Activated CD4-positive, alpha-beta memory T cell treated with anti-CD3 and anti-CD28 coated beads, Interleukin-2, amount 10 ng/mL, durations not matched to agents 7 days and 5 days (primary cell): ENCODE results near the gene HMCN2. TPM values are rescaled to one million over a fixed set of nuclear protein-coding genes. Genes with fewer than 3 reads are reported as not detected.

ENCODE experiments used
- CTCF ChIA-PET: fragments of 350-600 bp; sonication (Branson Sonifier 250); formaldehyde crosslinking; loops from one replicate; lab custom pipeline; 2021; ENCODE audit warnings: antibody characterized with exemption, inconsistent platforms; lab: Charles Lee
- POLR2A ChIA-PET: fragments of 350-600 bp; sonication (Branson Sonifier 250); formaldehyde crosslinking; loops from one replicate; lab custom pipeline; 2021; ENCODE audit warnings: antibody characterized with exemption; lab: Charles Lee
- DNase-seq: peaks from one replicate; pipeline ENCODE4 v3.0.0-alpha.2; 2020
- H3K27ac Mint-ChIP-seq: one replicate; pipeline ENCODE4 v1.8.0; 2021; ENCODE audit warnings: mild to moderate bottlenecking, mixed read lengths
- H3K27me3 Mint-ChIP-seq: one replicate; pipeline ENCODE4 v1.8.0; 2021; ENCODE audit warnings: mixed read lengths
- H3K36me3 Mint-ChIP-seq: one replicate; pipeline ENCODE4 v1.8.0; 2021; ENCODE audit warnings: low read depth, mixed read lengths
- H3K4me1 Mint-ChIP-seq: one replicate; pipeline ENCODE4 v1.8.0; 2021; ENCODE audit warnings: mixed read lengths
- H3K4me3 Mint-ChIP-seq: one replicate; pipeline ENCODE4 v1.8.0; 2021; ENCODE audit warnings: mild to moderate bottlenecking, mixed read lengths
- H3K9me3 Mint-ChIP-seq: one replicate; pipeline ENCODE4 v1.8.0; 2021; ENCODE audit warnings: mixed read lengths
- total RNA-seq, 2 experiments: library from RNA; stranded (reverse); gene quantifications; one replicate each; pipeline ENCODE4 v1.2.3, GENCODE V29; 2021

HMCN2 gene
- total RNA-seq, 2 experiments from 2014 or later: not detected

DNA sequence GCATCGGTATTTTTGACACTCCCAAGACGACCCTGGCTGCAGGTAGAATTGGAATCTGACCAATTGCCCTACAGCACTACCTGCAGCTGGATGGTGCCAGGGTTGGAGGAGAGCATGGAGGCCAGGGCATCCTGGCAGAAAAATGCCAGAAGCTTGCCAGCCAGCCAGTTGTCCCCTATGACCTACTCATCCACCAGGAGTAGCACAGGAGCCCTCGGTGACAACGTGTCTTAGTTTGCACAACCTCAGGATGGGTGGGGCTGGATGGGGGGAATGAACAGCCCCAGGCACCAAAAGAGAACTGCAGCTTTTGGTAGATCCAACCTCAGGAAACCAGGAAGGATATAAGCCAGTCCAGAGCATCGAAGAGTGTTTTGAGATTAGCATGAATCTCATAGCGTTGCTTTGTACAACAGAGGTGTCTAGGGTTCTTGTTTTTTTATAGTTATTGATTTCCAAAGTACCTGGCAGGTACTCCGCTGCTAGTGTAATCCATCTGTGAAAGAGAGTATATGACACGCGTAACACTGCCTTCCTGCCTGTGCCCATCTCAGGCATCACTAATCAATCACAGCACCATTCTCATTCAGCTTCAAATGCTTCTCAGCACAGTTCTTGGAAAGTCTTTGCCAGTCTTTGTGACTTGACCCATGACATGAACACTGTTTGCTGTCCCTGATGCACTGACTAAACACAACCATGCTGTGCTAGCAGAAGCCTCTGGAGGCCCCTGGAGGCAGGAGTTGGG lies 142.5 kb downstream of the HMCN2 start:
- H3K9me3 Mint-ChIP-seq: no peaks in the 10 kb centered on the region
- H3K36me3 Mint-ChIP-seq: no peaks in the 10 kb centered on the region
- no peak for DNase-seq
- H3K4me3 Mint-ChIP-seq: no peak overlapping the region
- H3K4me1 Mint-ChIP-seq: no peaks in the 10 kb centered on the region
- CTCF ChIA-PET: no interaction called here
- POLR2A ChIA-PET: no interaction called here
- H3K27ac Mint-ChIP-seq: no peak overlapping the region
- H3K27me3 Mint-ChIP-seq: peaks cover 7% of the 10 kb centered on the region

DNA sequence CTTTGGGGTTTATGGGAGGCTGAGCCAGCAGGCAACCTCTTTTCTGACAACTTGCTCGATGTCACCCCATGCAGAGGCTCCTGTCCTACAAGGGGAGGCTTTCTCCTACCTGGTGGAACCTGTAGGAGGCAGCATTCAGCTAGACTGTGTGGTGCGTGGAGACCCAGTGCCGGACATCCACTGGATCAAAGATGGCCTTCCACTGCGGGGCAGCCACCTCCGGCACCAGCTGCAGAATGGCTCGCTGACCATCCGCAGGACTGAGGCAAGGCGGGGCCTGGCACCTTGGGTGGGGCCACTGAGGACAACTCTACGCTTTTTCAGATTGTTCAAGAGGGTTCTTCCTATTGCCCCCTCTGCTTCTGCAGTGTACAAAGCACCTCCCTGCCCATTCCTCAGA lies 143.1 kb downstream of the HMCN2 start:
- Mint-ChIP-seq H3K4me3 (no peak overlapping the region), H3K4me1 (no peaks in the 10 kb centered on the region), H3K9me3 (no peaks in the 10 kb centered on the region), H3K27ac (no peak overlapping the region), H3K36me3 (no peaks in the 10 kb centered on the region), H3K27me3 (peaks cover 12% of the 10 kb centered on the region)
- no peak for DNase-seq
- ChIA-PET CTCF (no interaction called here), POLR2A (no interaction called here)

DNA sequence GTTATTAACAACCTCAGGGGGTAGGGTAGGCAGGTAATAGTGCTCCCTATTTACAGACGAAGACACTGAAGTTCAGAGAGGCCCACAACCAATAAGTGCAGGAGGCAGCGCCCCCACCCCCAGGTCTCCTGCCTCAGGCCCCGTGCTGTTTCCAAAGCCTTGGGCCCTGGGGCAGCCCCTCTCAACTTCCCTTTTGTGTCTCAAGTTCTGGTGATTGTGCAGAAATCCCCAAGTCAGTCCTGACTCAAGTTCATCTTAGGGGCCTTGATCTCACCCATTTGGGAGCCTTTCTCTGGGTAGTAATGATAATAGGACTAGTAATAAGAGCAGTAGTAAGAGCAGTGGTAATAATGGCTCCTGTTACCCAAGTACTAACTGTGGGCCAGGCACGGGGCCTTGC lies 143.7 kb downstream of the HMCN2 start:
- Mint-ChIP-seq H3K9me3 (no peaks in the 10 kb centered on the region), H3K36me3 (no peaks in the 10 kb centered on the region), H3K4me3 (no peak overlapping the region), H3K27ac (no peak overlapping the region), H3K27me3 (peaks cover 12% of the 10 kb centered on the region), H3K4me1 (no peaks in the 10 kb centered on the region)
- ChIA-PET POLR2A (no interaction called here), CTCF (no interaction called here)
- no peak for DNase-seq

DNA sequence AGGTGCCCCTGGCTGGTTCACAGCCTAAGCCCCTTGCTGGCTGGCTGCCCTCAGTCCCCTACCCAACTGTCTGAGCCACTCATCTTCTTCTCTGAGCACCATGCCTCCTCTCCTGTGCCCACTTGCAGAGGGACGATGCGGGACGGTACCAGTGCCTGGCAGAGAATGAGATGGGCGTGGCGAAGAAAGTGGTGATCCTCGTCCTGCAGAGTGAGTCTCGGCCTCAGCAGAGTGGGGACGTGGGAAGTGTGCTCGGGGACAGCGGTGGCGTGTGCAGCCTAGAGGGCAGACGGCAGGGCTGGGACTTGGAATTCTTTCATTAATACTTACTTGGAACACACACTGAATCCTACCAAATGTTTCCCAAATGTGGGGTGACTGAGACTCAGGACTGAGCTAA lies 144.9 kb downstream of the HMCN2 start:
- H3K4me1 Mint-ChIP-seq: no peaks in the 10 kb centered on the region
- no peak overlapping the region for H3K4me3 Mint-ChIP-seq
- POLR2A ChIA-PET: no interaction called here
- no peaks in the 10 kb centered on the region for H3K9me3 Mint-ChIP-seq
- H3K36me3 Mint-ChIP-seq: no peaks in the 10 kb centered on the region
- no peak for DNase-seq
- CTCF ChIA-PET: no interaction called here
- peaks cover 12% of the 10 kb centered on the region for H3K27me3 Mint-ChIP-seq
- no peak overlapping the region for H3K27ac Mint-ChIP-seq

DNA sequence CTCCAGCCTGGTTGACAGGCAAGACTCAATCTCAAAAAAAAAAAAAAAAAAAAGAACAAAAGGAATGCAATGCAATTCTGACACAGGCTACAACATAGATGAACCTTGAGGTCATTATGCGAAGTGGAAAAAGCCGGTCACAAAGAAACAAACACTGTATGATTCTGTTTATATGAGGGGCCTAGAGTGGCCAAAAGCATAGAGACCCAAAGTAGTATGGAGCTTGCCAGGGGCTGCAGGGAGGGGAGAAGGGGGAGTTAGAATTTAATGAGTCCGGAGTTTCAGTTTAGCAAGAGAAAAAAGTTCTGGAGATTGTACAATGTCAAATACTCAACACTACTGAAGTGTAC lies 146.0 kb downstream of the HMCN2 start:
- H3K27me3 Mint-ChIP-seq: peaks cover 12% of the 10 kb centered on the region
- no peak overlapping the region for H3K27ac Mint-ChIP-seq
- no peaks in the 10 kb centered on the region for H3K4me1 Mint-ChIP-seq
- POLR2A ChIA-PET: no interaction called here
- H3K9me3 Mint-ChIP-seq: no peaks in the 10 kb centered on the region
- no peak for DNase-seq
- no peaks in the 10 kb centered on the region for H3K36me3 Mint-ChIP-seq
- CTCF ChIA-PET: no interaction called here
- H3K4me3 Mint-ChIP-seq: no peak overlapping the region

DNA sequence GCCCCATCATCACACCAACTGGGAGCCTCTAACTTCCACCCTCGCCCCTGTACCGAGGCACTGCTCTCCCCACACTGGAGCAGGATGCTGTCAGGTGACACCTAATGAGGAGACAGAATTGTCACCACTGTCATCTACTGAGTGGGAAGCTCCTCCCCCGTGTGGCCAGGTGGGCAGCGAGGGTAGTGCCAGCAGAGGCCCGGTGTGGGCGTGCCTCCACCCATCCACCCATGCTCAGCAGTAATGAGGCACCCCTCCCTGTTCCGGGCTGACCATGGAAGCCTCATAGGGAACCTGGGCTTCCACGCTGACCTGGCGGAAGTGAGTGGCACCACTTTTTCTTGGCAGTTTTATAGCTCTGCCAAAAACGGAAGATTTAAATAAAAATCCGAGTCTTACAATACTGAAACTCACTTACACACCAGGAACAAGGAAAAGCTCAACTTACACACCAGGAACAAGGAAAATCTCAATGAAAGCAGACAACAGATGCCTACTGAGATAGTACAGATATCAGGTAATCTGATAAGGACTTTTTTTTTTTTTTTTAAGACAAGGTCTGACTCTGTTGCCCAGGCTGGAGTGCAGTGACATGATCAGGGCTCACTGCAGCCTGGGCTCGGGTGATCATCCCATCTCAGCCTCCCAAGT lies 148.6 kb downstream of the HMCN2 start:
- ChIA-PET CTCF (no interaction called here), POLR2A (interaction anchor here (0.9 kb wide), 1 partner anchor 40 kb away, joined by 3 read pairs; no protein-coding TSS in a partner anchor)
- no peaks in the 10 kb centered on the region for H3K9me3 Mint-ChIP-seq
- H3K27me3 Mint-ChIP-seq: peaks cover 12% of the 10 kb centered on the region
- DNase-seq: no peak
- no peak overlapping the region for H3K4me3 Mint-ChIP-seq
- H3K36me3 Mint-ChIP-seq: no peaks in the 10 kb centered on the region
- no peak overlapping the region for H3K27ac Mint-ChIP-seq
- no peaks in the 10 kb centered on the region for H3K4me1 Mint-ChIP-seq

DNA sequence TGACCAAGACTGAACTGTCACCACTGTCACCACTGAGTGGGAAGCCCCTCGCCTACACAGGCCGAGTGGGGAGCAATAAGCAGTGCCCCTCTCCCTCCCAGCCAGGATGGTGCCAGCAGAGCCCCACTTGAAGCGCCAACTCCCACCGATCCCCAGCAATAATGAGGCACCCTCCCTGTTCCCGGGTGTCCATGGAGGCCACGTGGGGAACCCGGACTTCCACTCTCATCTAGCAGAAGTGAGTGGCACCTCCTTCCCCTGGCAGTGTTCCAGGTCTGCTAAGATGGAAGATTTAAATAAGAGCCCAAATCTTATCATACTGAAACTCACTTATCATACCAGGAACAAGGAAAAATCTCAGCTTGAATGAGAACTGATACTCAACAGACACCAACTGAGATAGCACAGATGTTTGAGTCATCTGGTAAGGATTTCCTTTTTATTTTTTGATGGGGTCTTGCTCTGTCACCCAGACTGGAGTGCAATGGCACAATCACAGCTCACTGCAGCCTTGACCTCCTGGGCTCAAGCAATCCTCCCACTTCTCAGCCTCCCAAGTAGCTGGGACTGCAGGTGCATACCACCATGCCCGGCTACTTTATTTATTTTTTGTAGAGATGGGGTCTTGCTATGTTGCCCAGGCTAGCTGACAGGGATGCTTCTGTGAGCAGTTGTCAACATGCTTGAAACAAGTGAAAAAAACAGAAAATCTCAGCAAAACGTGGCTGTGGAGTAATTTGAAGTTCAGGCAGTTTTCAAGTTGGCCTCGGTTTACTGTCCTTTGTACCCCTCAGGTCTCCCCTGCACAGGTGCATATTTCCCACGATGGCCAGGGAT lies 149.6 kb downstream of the HMCN2 start:
- no peaks in the 10 kb centered on the region for H3K36me3 Mint-ChIP-seq
- ChIA-PET CTCF (no interaction called here), POLR2A (no interaction called here)
- peaks cover 12% of the 10 kb centered on the region for H3K27me3 Mint-ChIP-seq
- no peak for DNase-seq
- no peaks in the 10 kb centered on the region for H3K9me3 Mint-ChIP-seq
- H3K27ac Mint-ChIP-seq: no peak overlapping the region
- no peaks in the 10 kb centered on the region for H3K4me1 Mint-ChIP-seq
- no peak overlapping the region for H3K4me3 Mint-ChIP-seq

DNA sequence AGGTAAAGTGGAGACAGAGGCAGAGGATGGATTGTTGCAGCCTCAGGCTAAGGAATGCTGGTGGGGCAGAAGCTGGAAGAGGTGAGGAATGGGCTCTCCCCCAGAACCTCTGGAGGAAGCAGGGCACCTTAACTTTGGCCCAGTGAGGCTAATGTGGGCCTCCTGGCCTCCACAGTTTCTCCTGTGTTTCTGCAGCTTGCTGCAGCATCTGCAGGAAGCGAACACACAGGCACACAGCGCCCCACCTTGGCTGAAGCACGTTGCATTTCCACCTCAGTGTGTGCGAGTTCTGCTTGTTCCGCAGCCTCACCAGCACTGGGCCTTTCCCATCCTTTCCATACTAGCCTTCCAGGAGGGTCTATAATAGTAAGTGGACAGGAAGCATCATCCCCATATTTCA lies 152.0 kb downstream of the HMCN2 start:
- Mint-ChIP-seq H3K27me3 (peaks cover 11% of the 10 kb centered on the region), H3K4me1 (no peaks in the 10 kb centered on the region)
- CTCF ChIA-PET: interaction anchor here (0.7 kb wide), 1 partner anchor 289 kb away, joined by 4 read pairs; no protein-coding TSS in a partner anchor

DNA sequence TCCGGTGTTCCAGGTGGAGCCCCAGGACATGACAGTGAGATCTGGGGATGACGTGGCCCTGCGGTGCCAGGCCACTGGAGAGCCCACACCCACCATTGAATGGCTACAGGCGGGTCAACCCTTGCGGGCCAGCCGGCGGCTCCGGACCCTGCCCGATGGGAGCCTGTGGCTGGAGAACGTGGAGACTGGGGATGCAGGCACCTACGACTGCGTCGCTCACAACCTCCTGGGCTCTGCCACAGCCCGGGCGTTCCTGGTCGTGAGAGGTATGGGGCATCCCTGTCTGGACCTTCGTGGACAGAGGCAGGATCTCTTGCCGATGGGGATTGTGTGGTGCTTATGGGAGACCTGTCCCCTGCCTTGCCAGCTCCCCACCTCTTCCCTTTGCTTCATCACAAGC lies 153.2 kb downstream of the HMCN2 start:
- no peaks in the 10 kb centered on the region for H3K4me1 Mint-ChIP-seq

More for the DNA sequence above, 152.0 kb downstream of the HMCN2 start:
- no peak for DNase-seq
- H3K4me3 Mint-ChIP-seq: no peak overlapping the region
- no peaks in the 10 kb centered on the region for H3K9me3 Mint-ChIP-seq
- no peak overlapping the region for H3K27ac Mint-ChIP-seq
- POLR2A ChIA-PET: no interaction called here
- no peaks in the 10 kb centered on the region for H3K36me3 Mint-ChIP-seq

DNA sequence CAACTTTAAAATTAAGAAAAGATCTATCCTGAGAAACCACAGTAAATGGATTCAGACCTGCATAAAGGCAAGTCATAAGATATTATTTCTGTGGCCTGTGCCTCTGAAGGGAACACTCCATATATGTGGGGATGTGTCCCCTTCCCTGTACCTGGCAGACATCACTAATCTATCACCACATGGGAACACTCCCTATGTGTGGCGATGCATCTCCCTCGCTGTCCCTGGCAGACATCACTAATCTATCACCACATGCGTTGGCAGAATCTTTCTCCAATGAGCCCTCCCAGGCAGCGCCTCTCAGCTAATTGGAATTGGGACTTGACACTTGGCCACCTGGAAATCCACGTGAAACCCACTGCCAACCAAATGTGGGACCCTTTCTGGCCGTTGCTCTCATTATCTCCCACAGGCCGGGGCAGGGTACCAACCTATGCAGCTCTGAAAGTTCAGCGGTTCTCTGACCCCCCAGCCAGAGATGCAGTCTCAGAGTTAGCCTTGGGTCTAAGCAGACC lies 154.0 kb downstream of the HMCN2 start:
- CTCF ChIA-PET: no interaction called here
- POLR2A ChIA-PET: no interaction called here
- Mint-ChIP-seq H3K27ac (no peak overlapping the region), H3K36me3 (no peaks in the 10 kb centered on the region), H3K27me3 (peaks cover 4% of the 10 kb centered on the region), H3K4me3 (no peak overlapping the region), H3K9me3 (no peaks in the 10 kb centered on the region), H3K4me1 (no peaks in the 10 kb centered on the region)
- DNase-seq: no peak

More for the DNA sequence above, 153.2 kb downstream of the HMCN2 start:
- Mint-ChIP-seq H3K27ac (no peak overlapping the region), H3K9me3 (no peaks in the 10 kb centered on the region), H3K36me3 (no peaks in the 10 kb centered on the region), H3K4me3 (no peak overlapping the region), H3K27me3 (peaks cover 4% of the 10 kb centered on the region)
- CTCF ChIA-PET: no interaction called here
- no peak for DNase-seq
- POLR2A ChIA-PET: no interaction called here

DNA sequence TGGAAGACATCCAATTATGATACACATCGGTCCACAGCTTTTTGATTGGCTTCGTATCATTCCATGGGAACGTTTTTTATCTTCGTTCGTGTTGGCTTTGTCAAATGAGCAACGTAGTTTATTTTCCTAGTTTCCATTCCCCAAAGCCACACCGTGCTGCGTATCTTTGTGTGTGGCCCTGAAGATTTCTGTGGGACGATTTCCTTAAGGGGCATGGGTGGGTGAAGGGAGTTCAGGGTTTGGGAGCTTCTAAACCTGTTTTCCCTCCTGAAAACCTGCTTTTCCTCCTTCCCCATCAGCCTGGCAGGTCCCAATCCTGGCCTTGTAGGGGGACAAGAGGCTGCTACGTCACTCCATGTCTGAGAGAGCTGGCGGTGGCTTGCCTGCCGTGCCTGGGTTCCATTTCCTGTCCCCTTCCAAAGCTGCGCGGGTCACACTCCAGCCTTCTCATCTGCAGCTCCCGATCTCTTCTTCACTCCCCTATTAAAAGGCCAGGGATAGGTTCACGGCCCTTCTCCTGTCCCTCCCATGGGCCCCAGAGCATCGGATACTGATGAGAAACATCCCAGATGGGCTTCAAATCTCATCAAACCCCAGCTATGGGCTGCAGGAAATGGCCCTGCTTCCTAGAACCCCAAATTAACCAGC lies 155.7 kb downstream of the HMCN2 start:
- H3K36me3 Mint-ChIP-seq: no peaks in the 10 kb centered on the region
- H3K27me3 Mint-ChIP-seq: peaks cover 4% of the 10 kb centered on the region
- no peak overlapping the region for H3K4me3 Mint-ChIP-seq
- H3K27ac Mint-ChIP-seq: no peak overlapping the region
- CTCF ChIA-PET: no interaction called here
- H3K4me1 Mint-ChIP-seq: no peaks in the 10 kb centered on the region
- H3K9me3 Mint-ChIP-seq: no peaks in the 10 kb centered on the region
- no peak for DNase-seq
- POLR2A ChIA-PET: no interaction called here

DNA sequence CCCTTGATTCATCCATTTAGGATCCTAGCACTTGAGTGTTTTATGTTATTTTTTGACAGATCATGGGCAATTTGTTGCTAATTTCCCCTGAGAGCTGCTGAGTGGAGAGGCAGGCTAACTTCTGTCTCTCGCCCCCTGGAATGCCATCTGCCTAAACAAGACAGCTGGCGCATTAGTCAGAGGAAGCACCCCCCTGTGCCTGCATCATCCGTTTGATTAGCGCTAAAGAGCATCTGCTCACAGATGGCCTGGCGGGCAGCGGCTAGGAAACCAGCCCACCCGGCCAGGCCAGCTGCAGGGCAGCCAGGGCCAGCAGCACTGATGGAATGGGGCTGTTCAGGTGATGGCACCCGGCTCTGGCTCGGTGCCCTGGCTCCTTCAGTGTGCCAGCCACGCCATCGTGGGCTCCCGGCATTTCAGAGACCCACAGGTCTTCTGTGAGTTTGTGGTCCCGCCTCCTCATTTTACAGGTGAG lies 156.3 kb downstream of the HMCN2 start:
- CTCF ChIA-PET: no interaction called here
- Mint-ChIP-seq H3K27me3 (peaks cover 4% of the 10 kb centered on the region), H3K4me3 (no peak overlapping the region), H3K9me3 (no peaks in the 10 kb centered on the region), H3K4me1 (no peaks in the 10 kb centered on the region), H3K36me3 (no peaks in the 10 kb centered on the region), H3K27ac (no peak overlapping the region)
- POLR2A ChIA-PET: no interaction called here
- no peak for DNase-seq

DNA sequence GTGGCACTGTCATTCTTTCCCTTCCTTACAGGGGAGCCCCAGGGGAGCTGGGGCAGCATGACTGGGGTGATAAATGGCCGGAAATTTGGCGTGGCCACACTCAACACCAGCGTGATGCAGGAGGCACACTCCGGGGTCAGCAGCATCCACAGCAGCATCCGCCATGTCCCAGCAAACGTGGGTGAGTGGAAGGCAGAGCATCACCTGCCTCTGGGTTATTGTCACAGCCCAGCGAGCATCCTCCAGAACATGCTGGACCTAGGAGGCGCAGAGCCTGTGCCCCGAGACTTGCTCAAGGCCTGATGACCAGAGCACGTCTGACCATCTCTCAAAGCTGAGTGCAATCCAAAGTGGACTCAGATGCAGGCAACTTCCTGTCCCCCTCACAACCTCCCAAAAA lies 157.0 kb downstream of the HMCN2 start:
- POLR2A ChIA-PET: no interaction called here
- H3K4me3 Mint-ChIP-seq: no peak overlapping the region
- H3K27ac Mint-ChIP-seq: no peak overlapping the region
- H3K4me1 Mint-ChIP-seq: no peaks in the 10 kb centered on the region
- no peak for DNase-seq
- peaks cover 4% of the 10 kb centered on the region for H3K27me3 Mint-ChIP-seq
- no peaks in the 10 kb centered on the region for H3K9me3 Mint-ChIP-seq
- H3K36me3 Mint-ChIP-seq: no peaks in the 10 kb centered on the region
- CTCF ChIA-PET: no interaction called here
